Mesenchymal stem cell (in vitro differentiated cells and primary cell): ENCODE results near the gene FAM72B. TPM values are rescaled to one million over a fixed set of nuclear protein-coding genes. Genes with fewer than 3 reads are reported as not detected.
"Not testable (repeated sequence)": the region's sequence is repeated elsewhere in the genome, so short reads cannot be mapped to it uniquely, and the experiment has no call there.

Experiments
- DNase-seq: peaks from one replicate; pipeline ENCODE4 v3.0.0-alpha.2; 2013
- H2AFZ ChIP-seq: one replicate; pipeline ENCODE4 v1.6.1; 2013; ENCODE audit warnings: low read depth, mild to moderate bottlenecking, control low read depth, inconsistent platforms, low read length, moderate library complexity
- H2AK5ac ChIP-seq: 2 replicates; pipeline ENCODE4 v1.6.1; 2013; ENCODE audit warnings: low read length, moderate library complexity, mild to moderate bottlenecking, inconsistent platforms; ENCODE audit not compliant: severe bottlenecking
- H2BK120ac ChIP-seq: one replicate; pipeline ENCODE4 v1.6.1; 2013; ENCODE audit warnings: low read depth, mild to moderate bottlenecking, inconsistent platforms, low read length, moderate library complexity
- H2BK12ac ChIP-seq, 2 experiments: one replicate each; pipeline ENCODE4 v1.6.1; 2013; ENCODE audit warnings: inconsistent platforms in 2 of 2, low read length in 2 of 2, mild to moderate bottlenecking in 2 of 2, moderate library complexity in 2 of 2, control low read depth in 1 of 2
- H2BK15ac ChIP-seq: one replicate; pipeline ENCODE4 v1.6.1; 2013; ENCODE audit warnings: mild to moderate bottlenecking, low read depth, inconsistent platforms; ENCODE audit not compliant: poor library complexity, severe bottlenecking
- H2BK5ac ChIP-seq: 2 replicates; pipeline ENCODE4 v1.6.1; 2013; ENCODE audit warnings: low read depth, mild to moderate bottlenecking, low read length, control low read depth, inconsistent platforms; ENCODE audit not compliant: poor library complexity, severe bottlenecking
- H3K14ac ChIP-seq, 2 experiments: one replicate each; pipeline ENCODE4 v1.6.1; 2013; ENCODE audit warnings: inconsistent platforms in 2 of 2, low read length in 2 of 2, control low read depth in 1 of 2, mild to moderate bottlenecking in 1 of 2, moderate library complexity in 1 of 2
- H3K18ac ChIP-seq, 2 experiments: one replicate each; pipeline ENCODE4 v1.6.1; 2013; ENCODE audit warnings: inconsistent platforms in 2 of 2, low read length in 2 of 2, control low read depth in 1 of 2, low read depth in 1 of 2, mild to moderate bottlenecking in 1 of 2
- H3K23ac ChIP-seq, 2 experiments: one replicate each; pipeline ENCODE4 v1.6.1; 2013; ENCODE audit warnings: inconsistent platforms in 2 of 2, low read length in 2 of 2, mild to moderate bottlenecking in 2 of 2, moderate library complexity in 2 of 2, control low read depth in 1 of 2
- H3K27ac ChIP-seq: 2 replicates; pipeline ENCODE4 v1.5.1; 2013; ENCODE audit warnings: mild to moderate bottlenecking, moderate library complexity, low read length, control low read depth, inconsistent platforms; ENCODE audit not compliant: poor library complexity, severe bottlenecking
- H3K27me3 ChIP-seq, 2 experiments: 2 replicates each; pipeline versions ENCODE4 v1.6.1 to v1.7.0; 2013; ENCODE audit warnings: low read length in 2 of 2, mild to moderate bottlenecking in 2 of 2, moderate library complexity in 2 of 2, control low read depth in 1 of 2, inconsistent platforms in 1 of 2; ENCODE audit not compliant: control insufficient read depth in 1 of 2, insufficient read depth in 1 of 2
- H3K36me3 ChIP-seq, 2 experiments: 2 replicates each; pipeline versions ENCODE4 v1.6.1 to v1.7.0; 2013; ENCODE audit warnings: low read length in 2 of 2, control low read depth in 1 of 2, inconsistent platforms in 1 of 2, low read depth in 1 of 2, mild to moderate bottlenecking in 1 of 2; ENCODE audit not compliant: insufficient read depth in 2 of 2, control insufficient read depth in 1 of 2
- H3K4ac ChIP-seq, 2 experiments: one replicate each; pipeline ENCODE4 v1.6.1; 2013; ENCODE audit warnings: inconsistent platforms in 2 of 2, low read length in 2 of 2, mild to moderate bottlenecking in 2 of 2, moderate library complexity in 2 of 2, control low read depth in 1 of 2, low read depth in 1 of 2
- H3K4me1 ChIP-seq: 2 replicates; pipeline ENCODE4 v1.6.1; 2013; ENCODE audit warnings: low read depth, low read length, control low read depth; ENCODE audit not compliant: control insufficient read depth, insufficient read depth
- H3K4me2 ChIP-seq: 2 replicates; pipeline ENCODE4 v1.6.1; 2013; ENCODE audit warnings: low read length, mild to moderate bottlenecking, inconsistent platforms; ENCODE audit not compliant: poor library complexity, severe bottlenecking
- H3K4me3 ChIP-seq, 2 experiments: 2 replicates each; pipeline versions ENCODE4 v1.5.1 to v1.7.0; 2013; ENCODE audit warnings: low read length in 2 of 2, mild to moderate bottlenecking in 2 of 2, control low read depth in 1 of 2, low read depth in 1 of 2; ENCODE audit not compliant: insufficient read depth in 1 of 2
- H3K79me1 ChIP-seq: replicated peaks from 2 replicates; pipeline ENCODE4 v1.6.1; 2013; ENCODE audit warnings: mild to moderate bottlenecking, control low read depth, low read length, inconsistent platforms; ENCODE audit not compliant: poor library complexity, severe bottlenecking
- H3K9ac ChIP-seq: 2 replicates; pipeline ENCODE4 v1.7.0; 2013; ENCODE audit warnings: mild to moderate bottlenecking, low read length, moderate library complexity
- H3K9me3 ChIP-seq: 2 replicates; pipeline ENCODE4 v1.7.0; 2013; ENCODE audit warnings: mild to moderate bottlenecking, low read length; ENCODE audit not compliant: control insufficient read depth
- H4K8ac ChIP-seq: one replicate; pipeline ENCODE4 v1.6.1; 2013; ENCODE audit warnings: inconsistent platforms, mild to moderate bottlenecking, low read length, moderate library complexity
- H4K91ac ChIP-seq: one replicate; pipeline ENCODE4 v1.6.1; 2013; ENCODE audit warnings: mild to moderate bottlenecking, low read length, inconsistent platforms
- WGBS: methylation state at CpG from one replicate; pipeline ENCODE4 v1.1.7; 2013; ENCODE audit warnings: mixed read lengths; 5-methylcytosine and 5-hydroxymethylcytosine counted together
- polyA plus RNA-seq, 2 experiments: library from polyadenylated mRNA; stranded (reverse); fragments of 200-250 nt; gene quantifications; one replicate each; pipeline ENCODE4 v1.2.3, GENCODE V29; 2013

The FAM72B gene
- polyA plus RNA-seq (2013, experiment 1 of 2) = 1.2 TPM
- 0.89 TPM for polyA plus RNA-seq (2013, experiment 2 of 2)

DNA sequence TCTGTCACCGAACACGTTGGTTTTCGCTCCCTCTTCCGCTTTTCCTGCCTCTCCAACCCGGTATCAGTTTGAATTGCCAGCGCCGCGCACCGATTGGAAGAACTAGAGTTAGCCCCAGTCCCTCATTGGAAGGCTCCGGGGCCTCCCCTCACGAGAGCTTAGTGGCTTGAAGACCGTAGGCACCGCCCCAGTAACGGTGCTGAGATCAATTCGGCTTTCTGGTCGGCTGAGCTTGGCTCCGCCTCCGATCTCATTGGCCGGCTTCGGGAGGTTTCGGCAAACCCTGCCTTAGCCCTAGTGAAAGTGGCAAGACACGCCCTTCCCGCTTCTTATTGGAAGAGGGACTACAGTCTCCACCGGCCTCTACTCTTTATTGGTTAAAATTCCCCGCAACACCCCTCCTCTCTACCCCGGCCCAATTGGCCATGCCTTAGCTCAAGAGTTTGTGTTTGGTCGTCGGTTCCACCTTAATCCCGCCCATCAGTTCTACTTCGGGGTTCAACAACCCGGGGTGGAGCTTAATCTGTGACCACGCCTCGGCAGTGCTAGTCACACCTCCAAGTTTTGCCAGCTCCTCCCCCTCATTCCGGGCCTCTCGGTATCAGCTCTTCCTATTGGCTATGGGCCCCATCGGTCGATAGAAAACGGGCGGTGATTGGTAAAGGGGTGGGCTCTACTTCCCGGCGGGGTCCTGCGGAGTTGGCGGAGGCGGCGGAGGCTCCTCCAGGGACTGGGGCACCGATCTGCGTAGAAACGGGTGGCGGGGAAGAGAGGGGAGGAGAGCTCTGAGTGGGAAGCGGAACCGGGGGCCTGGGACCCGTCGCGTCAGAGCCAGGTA is at the start of gene FAM72B, which contains the start of gene SRGAP2C:
Gene FAM72B, minus strand, starts transcription at position 51 of the 838 bp plus-strand sequence. CDS start 851 bp downstream, outside the sequence.
Gene SRGAP2C, plus strand, starts transcription at position 686 of the 838 bp plus-strand sequence. CDS start 2,472 bp downstream, outside the sequence.
- DNase-seq = peak; percentile 100
- H2BK120ac ChIP-seq, H4K8ac ChIP-seq, H3K9me3 ChIP-seq, H3K36me3 ChIP-seq, H2BK15ac ChIP-seq, H3K27me3 ChIP-seq, H4K91ac ChIP-seq, H3K4me1 ChIP-seq, H2BK5ac ChIP-seq, H2AFZ ChIP-seq, H2AK5ac ChIP-seq, H2BK12ac ChIP-seq, H3K27ac ChIP-seq, H3K18ac ChIP-seq, H3K23ac ChIP-seq, H3K79me1 ChIP-seq, H3K14ac ChIP-seq, H3K4ac ChIP-seq: not testable (repeated sequence)
- WGBS = 1% methylated on average over 17 of the region's 54 CpGs
- Histone ChIP-seq H3K4me2 (peak within 1 kb of the TSS; percentile 43), H3K9ac (peak within 1 kb of the TSS; percentile 48), H3K4me3 (peak within 1 kb of the TSS; percentile 42 to 69)

- H3K27ac ChIP-seq, H3K36me3 ChIP-seq: not testable (repeated sequence)
- no CpG with 5 or more reads among the region's 4 CpGs for WGBS
These were observed 48.4 kb upstream of the FAM72B start for GRCh38 chr1:121232445-121233125.

DNA sequence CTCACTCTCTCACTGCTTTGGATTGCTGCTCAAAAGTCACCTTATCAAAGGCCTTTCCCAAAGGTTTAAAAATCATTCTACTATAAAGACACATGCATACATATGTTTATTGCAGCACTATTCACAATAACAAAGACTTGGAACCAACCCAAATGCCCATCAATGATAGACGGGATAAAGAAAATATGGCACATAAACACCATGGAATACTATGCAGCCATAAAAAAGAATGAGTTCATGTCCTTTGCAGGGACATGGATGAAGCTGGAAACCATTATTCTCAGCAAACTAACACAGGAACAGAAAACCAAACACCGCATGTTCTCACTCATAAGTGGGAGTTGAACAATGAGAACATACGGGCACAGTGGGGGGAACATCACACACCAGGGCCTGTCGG is 46.5 kb upstream of the FAM72B start:
- not testable (repeated sequence) for H3K36me3 ChIP-seq, H2BK12ac ChIP-seq, H3K4me2 ChIP-seq, H3K18ac ChIP-seq, H3K9ac ChIP-seq, H3K27me3 ChIP-seq, H2BK120ac ChIP-seq, H2BK5ac ChIP-seq, DNase-seq, H2AFZ ChIP-seq, H3K4me1 ChIP-seq, H3K4ac ChIP-seq, H4K91ac ChIP-seq, H3K14ac ChIP-seq, H3K23ac ChIP-seq, H4K8ac ChIP-seq, H3K4me3 ChIP-seq, H3K9me3 ChIP-seq, H2AK5ac ChIP-seq, H2BK15ac ChIP-seq, H3K27ac ChIP-seq, H3K79me1 ChIP-seq
- WGBS = no CpG with 5 or more reads among the region's 4 CpGs

More at GRCh38 chr1:121232445-121233125, 48.4 kb upstream of the FAM72B start:
- not testable (repeated sequence) for H4K8ac ChIP-seq, H2AFZ ChIP-seq, H3K4me2 ChIP-seq, DNase-seq, H3K4me1 ChIP-seq, H3K23ac ChIP-seq, H2BK5ac ChIP-seq, H4K91ac ChIP-seq, H2BK120ac ChIP-seq, H2AK5ac ChIP-seq, H3K27me3 ChIP-seq, H3K4me3 ChIP-seq, H3K9ac ChIP-seq, H2BK15ac ChIP-seq, H3K9me3 ChIP-seq, H3K14ac ChIP-seq, H2BK12ac ChIP-seq, H3K79me1 ChIP-seq, H3K18ac ChIP-seq, H3K4ac ChIP-seq
